CD4-positive, alpha-beta T cell (primary cell): ENCODE measurements around the gene WWOX. TPM values are rescaled to one million over a fixed set of nuclear protein-coding genes. Genes with fewer than 3 reads are reported as not detected.

Experiments
- ATAC-seq: fragments of 200-7000 bp; cut with Tn5 transposase; one replicate; pipeline ENCODE4 v1.10.0; 2022; ENCODE audit warnings: mild to moderate bottlenecking; ENCODE audit not compliant: poor library complexity
- CTCF ChIA-PET: fragments of 350-600 bp; sonication (Branson Sonifier 250); formaldehyde crosslinking; loops from one replicate; lab custom pipeline; 2021; ENCODE audit warnings: antibody characterized with exemption, inconsistent platforms; lab: Charles Lee
- POLR2A ChIA-PET: fragments of 350-600 bp; sonication (Branson Sonifier 250); formaldehyde crosslinking; loops from one replicate; lab custom pipeline; 2021; ENCODE audit warnings: antibody characterized with exemption, inconsistent platforms; lab: Charles Lee
- DNase-seq, 14 experiments: peaks; one replicate each; pipeline ENCODE4 v3.0.0-alpha.2; 2013 to 2020; ENCODE audit warnings: mixed read lengths in 2 of 14
- H3K27ac ChIP-seq, 2 donors: one replicate each; pipeline versions ENCODE4 v1.5.1 to v1.7.0; 2013; ENCODE audit warnings: low read length in 2 of 2, low read depth in 1 of 2, mild to moderate bottlenecking in 1 of 2
- H3K27me3 ChIP-seq, 2 experiments: 1 replicate in 1 of 2; 2 replicates in 1 of 2; pipeline versions ENCODE4 v1.6.1 to v1.7.0; 2013; ENCODE audit warnings: low read length in 2 of 2, control low read depth in 1 of 2, mild to moderate bottlenecking in 1 of 2, moderate library complexity in 1 of 2; ENCODE audit not compliant: insufficient read depth in 2 of 2, control insufficient read depth in 1 of 2
- H3K36me3 ChIP-seq: one replicate; pipeline ENCODE4 v1.6.1; 2013; ENCODE audit warnings: low read length, control low read depth; ENCODE audit not compliant: insufficient read depth
- H3K4me1 ChIP-seq: one replicate; pipeline ENCODE4 v1.6.1; 2013; ENCODE audit warnings: low read length, control low read depth; ENCODE audit not compliant: insufficient read depth
- H3K4me3 ChIP-seq: one replicate; pipeline ENCODE4 v1.5.1; 2013; ENCODE audit warnings: mild to moderate bottlenecking, low read length, moderate library complexity
- H3K9me3 ChIP-seq, 2 experiments: 1 replicate in 1 of 2; 2 replicates in 1 of 2; pipeline versions ENCODE4 v1.6.1 to v1.7.0; 2013; ENCODE audit warnings: low read length in 2 of 2, mild to moderate bottlenecking in 2 of 2, control low read depth in 1 of 2, moderate library complexity in 1 of 2; ENCODE audit not compliant: control insufficient read depth in 1 of 2, insufficient read depth in 1 of 2
- H3K27ac Mint-ChIP-seq: one replicate; pipeline ENCODE4 v1.8.0; 2020; ENCODE audit warnings: mixed read lengths
- H3K27me3 Mint-ChIP-seq: one replicate; pipeline ENCODE4 v1.8.0; 2021; ENCODE audit warnings: mixed read lengths
- H3K36me3 Mint-ChIP-seq: one replicate; pipeline ENCODE4 v1.8.0; 2021; ENCODE audit warnings: low read depth, mixed read lengths
- H3K4me1 Mint-ChIP-seq: one replicate; pipeline ENCODE4 v1.8.0; 2021; ENCODE audit warnings: low read depth, mixed read lengths
- H3K4me3 Mint-ChIP-seq: one replicate; pipeline ENCODE4 v1.8.0; 2020; ENCODE audit warnings: mild to moderate bottlenecking, mixed read lengths
- H3K9me3 Mint-ChIP-seq: one replicate; pipeline ENCODE4 v1.8.0; 2020; ENCODE audit warnings: mixed read lengths
- CTCF ChIP-seq: fragments of 200-600 bp; IDR thresholded peaks from one replicate; pipeline ENCODE4 v1.8.0; 2022; ENCODE audit warnings: antibody characterized with exemption, mild to moderate bottlenecking
- intact Hi-C, 2 experiments: fragments of 100-400 bp; cut with DNase I in 1 of 2; cut with micrococcal nuclease in 1 of 2; formaldehyde crosslinking; loops; one replicate each; pipeline versions ENCODE4 v1.15.1 to v1.9.0; 2023 to 2025; cut with DNase I, micrococcal nuclease
- total RNA-seq, 174 experiments: library from RNA in 2 of 174; stranded (reverse) in 2 of 174; gene quantifications; one replicate each; pipeline ENCODE4 v1.2.3 and lab custom pipeline; 2021 to 2026

The WWOX gene
- total RNA-seq, 2 experiments from 2014 or later, result 19.3 to 21.7 TPM

- ATAC-seq (no peak), DNase-seq (no peak)
- H3K36me3 ChIP-seq, result peaks cover 3% of the 10 kb centered on the region
- Mint-ChIP-seq H3K27me3 (no peaks in the 10 kb centered on the region), H3K27ac (no peak overlapping the region), H3K4me1 (no peaks in the 10 kb centered on the region), H3K36me3 (peaks cover 23% of the 10 kb centered on the region), H3K4me3 (no peak overlapping the region), H3K9me3 (no peaks in the 10 kb centered on the region)
- CTCF ChIA-PET, result interaction anchor here (1.2 to 1.4 kb wide), 2 partner anchors 8 to 14 kb away, joined by 3 read pairs; no protein-coding TSS in a partner anchor
- POLR2A ChIA-PET, result no interaction called here
- H3K4me3 ChIP-seq, result no peak overlapping the region
- H3K4me1 ChIP-seq, result no peaks in the 10 kb centered on the region
- intact Hi-C loops, result loop anchor here in 1 of 2 experiments (5.0 kb wide), 1 partner anchor 315 kb away; no protein-coding TSS in a partner anchor
- no peak overlapping the region for H3K27ac ChIP-seq
- H3K27me3 ChIP-seq, result no peaks in the 10 kb centered on the region
- no peak for TF ChIP-seq CTCF
- H3K9me3 ChIP-seq, result no peaks in the 10 kb centered on the region
Measured at GRCh38 chr16:78436846-78437245, 337.4 kb downstream of the WWOX start.

- no peak for ATAC-seq
Measured at GRCh38 chr16:78437352-78437968, 338.0 kb downstream of the WWOX start.

GRCh38 chr16:78438219-78438618, 338.8 kb downstream of the WWOX start:
- ChIA-PET CTCF (interaction anchor here (1.2 to 1.4 kb wide), 2 partner anchors 10 to 13 kb away, joined by 3 read pairs; no protein-coding TSS in a partner anchor), POLR2A (no interaction called here)
- DNase-seq (no peak), ATAC-seq (no peak)
- H3K4me1 Mint-ChIP-seq, result no peaks in the 10 kb centered on the region
- H3K27me3 Mint-ChIP-seq, result no peaks in the 10 kb centered on the region
- peaks cover 10% of the 10 kb centered on the region for H3K36me3 Mint-ChIP-seq
- no peak for TF ChIP-seq CTCF
- Histone ChIP-seq H3K27ac (no peak overlapping the region), H3K4me3 (no peak overlapping the region), H3K36me3 (peaks cover 3% of the 10 kb centered on the region), H3K27me3 (no peaks in the 10 kb centered on the region), H3K4me1 (no peaks in the 10 kb centered on the region), H3K9me3 (no peaks in the 10 kb centered on the region)
- H3K4me3 Mint-ChIP-seq, result no peak overlapping the region
- no peaks in the 10 kb centered on the region for H3K9me3 Mint-ChIP-seq
- intact Hi-C loops, result loop anchor here in 1 of 2 experiments (5.0 kb wide), 1 partner anchor 316 kb away; no protein-coding TSS in a partner anchor
- no peak overlapping the region for H3K27ac Mint-ChIP-seq

More at GRCh38 chr16:78437352-78437968, 338.0 kb downstream of the WWOX start:
- Mint-ChIP-seq H3K27me3 (no peaks in the 10 kb centered on the region), H3K27ac (no peak overlapping the region), H3K4me1 (no peaks in the 10 kb centered on the region), H3K4me3 (no peak overlapping the region), H3K9me3 (no peaks in the 10 kb centered on the region), H3K36me3 (peaks cover 18% of the 10 kb centered on the region)
- intact Hi-C loops, result loop anchor here in 1 of 2 experiments (5.0 kb wide), 1 partner anchor 315 kb away; no protein-coding TSS in a partner anchor
- peak; percentile 86 for TF ChIP-seq CTCF
- POLR2A ChIA-PET, result no interaction called here
- peaks cover 3% of the 10 kb centered on the region for H3K36me3 ChIP-seq
- peak in 10 of 14 experiments; percentile 7 to 48 (median 16) for DNase-seq
- H3K27ac ChIP-seq, result no peak overlapping the region
- CTCF ChIA-PET, result interaction anchor here (1.2 to 1.4 kb wide), 2 partner anchors 9 to 13 kb away, joined by 3 read pairs; no protein-coding TSS in a partner anchor
- H3K9me3 ChIP-seq, result no peaks in the 10 kb centered on the region
- H3K4me1 ChIP-seq, result no peaks in the 10 kb centered on the region
- no peak overlapping the region for H3K4me3 ChIP-seq
- no peaks in the 10 kb centered on the region for H3K27me3 ChIP-seq
